Uterus (tissue), 4 donors: ENCODE data around the gene STRN3. TPM values are rescaled to one million over a fixed set of nuclear protein-coding genes. Genes with fewer than 3 reads are reported as not detected.

Experiments used
- DNase-seq, 2 donors: peaks; one replicate each; pipeline ENCODE4 v3.0.0-alpha.2; 2019 to 2020
- H3K27ac ChIP-seq, 2 donors: fragments of 200-600 bp; sonication (generic); 1 replicate in 1 of 2; 2 replicates in 1 of 2; pipeline ENCODE4 v1.5.1; 2016 to 2018
- H3K27me3 ChIP-seq, 2 donors: fragments of 200-600 bp; sonication (generic); one replicate each; pipeline ENCODE4 v1.5.1; 2018 to 2019; ENCODE audit warnings: control low read depth in 1 of 2
- H3K36me3 ChIP-seq, 2 donors: fragments of 200-600 bp; sonication (generic); one replicate each; pipeline ENCODE4 v1.5.1; 2019; ENCODE audit warnings: control low read depth in 1 of 2
- H3K4me1 ChIP-seq, 2 donors: fragments of 200-600 bp; sonication (generic); one replicate each; pipeline ENCODE4 v1.5.1; 2018 to 2019; ENCODE audit warnings: control low read depth in 1 of 2
- H3K4me3 ChIP-seq, 2 donors: fragments of 200-600 bp; sonication (generic); 1 replicate in 1 of 2; 2 replicates in 1 of 2; pipeline ENCODE4 v1.5.1; 2018 to 2019; ENCODE audit warnings: mild to moderate bottlenecking in 1 of 2
- H3K9me3 ChIP-seq, 2 donors: fragments of 200-600 bp; sonication (generic); one replicate each; pipeline ENCODE4 v1.5.1; 2019; ENCODE audit warnings: control low read depth in 1 of 2
- POLR2A ChIP-seq, 2 donors: fragments of 450-650 bp; IDR thresholded peaks; one replicate each; pipeline ENCODE4 v1.6.1; 2016; ENCODE audit warnings: antibody characterized with exemption in 2 of 2, mild to moderate bottlenecking in 1 of 2, moderate library complexity in 1 of 2
- intact Hi-C: fragments of 100-400 bp; cut with DNase I; formaldehyde crosslinking; loops from one replicate; pipeline ENCODE4 v1.15.1; 2023; ENCODE audit warnings: low total_unique reads
- total RNA-seq, 4 donors: library from RNA; depleted of rRNA in 3 of 4; stranded (reverse); fragments of >200 nt in 3 of 4; gene quantifications; one replicate each; pipeline versions ENCODE4 v1.1.0 to v1.2.4, GENCODE V29; 2014 to 2023
- TF ChIP-seq, protein P1 (sequence below), 4 experiments: fragments of 200-600 bp in 2 of 4; fragments of 450-650 bp in 2 of 4; sonication (generic) in 2 of 4; IDR thresholded peaks; one replicate each; pipeline ENCODE4 v1.5.1; 2016 to 2019; ENCODE audit warnings: antibody characterized with exemption in 4 of 4, mild to moderate bottlenecking in 2 of 4, moderate library complexity in 1 of 4
- donor health status: DM: yes; HTN: yes; CAD: no.

Gene STRN3
- total RNA-seq, 4 donors from 2014 or later: 25.9 to 82.0 (median 65.0) TPM

DNA sequence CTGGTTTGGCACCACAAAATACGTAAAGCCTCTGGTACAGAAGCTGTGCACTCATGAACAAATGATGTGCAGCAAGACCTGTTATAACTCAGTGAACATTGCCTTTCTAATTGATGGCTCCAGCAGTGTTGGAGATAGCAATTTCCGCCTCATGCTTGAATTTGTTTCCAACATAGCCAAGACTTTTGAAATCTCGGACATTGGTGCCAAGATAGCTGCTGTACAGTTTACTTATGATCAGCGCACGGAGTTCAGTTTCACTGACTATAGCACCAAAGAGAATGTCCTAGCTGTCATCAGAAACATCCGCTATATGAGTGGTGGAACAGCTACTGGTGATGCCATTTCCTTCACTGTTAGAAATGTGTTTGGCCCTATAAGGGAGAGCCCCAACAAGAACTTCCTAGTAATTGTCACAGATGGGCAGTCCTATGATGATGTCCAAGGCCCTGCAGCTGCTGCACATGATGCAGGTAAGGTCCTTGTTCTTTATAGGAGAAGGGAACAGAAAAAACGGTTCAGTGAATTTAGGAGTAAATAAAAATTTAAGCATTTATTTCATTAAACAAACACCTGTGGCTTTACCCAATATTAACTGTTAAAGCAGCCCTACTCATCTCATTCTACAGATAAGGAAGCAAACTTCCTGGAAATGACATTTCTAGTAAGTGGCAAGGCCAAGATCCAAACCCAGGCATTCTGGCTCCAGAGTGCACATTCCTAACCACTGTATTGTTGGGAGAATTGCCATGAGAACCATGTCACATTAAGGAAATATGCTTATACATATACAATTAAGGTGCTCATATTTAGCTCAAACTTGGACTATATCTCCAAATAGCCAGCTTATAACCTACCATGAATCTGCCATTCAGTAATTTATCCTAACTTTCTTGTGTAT is 140.1 kb downstream of the STRN3 start:
- Histone ChIP-seq H3K4me3 (no peak overlapping the region), H3K27ac (no peak overlapping the region), H3K36me3 (no peaks in the 10 kb centered on the region)

DNA sequence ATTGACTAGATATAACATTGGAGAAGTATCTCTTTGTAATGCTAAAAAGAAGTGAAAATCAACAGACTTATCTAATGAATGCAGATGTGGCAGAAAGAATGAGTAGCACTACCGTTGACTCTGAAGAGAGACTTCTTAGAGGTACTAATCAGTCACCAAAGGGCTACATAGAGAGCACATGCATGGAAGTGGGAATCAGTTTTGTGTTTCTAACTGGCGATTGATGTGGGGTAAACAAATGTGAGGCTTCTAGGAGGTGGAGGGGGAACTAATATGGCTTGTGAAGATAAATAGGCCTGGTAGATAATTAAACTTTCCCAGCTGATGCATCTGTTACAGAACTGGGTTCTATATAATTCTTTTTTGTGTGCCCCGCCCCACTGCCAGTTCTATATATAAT is 141.3 kb downstream of the STRN3 start:
- no peaks in the 10 kb centered on the region for H3K36me3 ChIP-seq
- intact Hi-C loops: no loop called here
- no peaks in the 10 kb centered on the region for H3K9me3 ChIP-seq
- TF ChIP-seq, protein P1, sequence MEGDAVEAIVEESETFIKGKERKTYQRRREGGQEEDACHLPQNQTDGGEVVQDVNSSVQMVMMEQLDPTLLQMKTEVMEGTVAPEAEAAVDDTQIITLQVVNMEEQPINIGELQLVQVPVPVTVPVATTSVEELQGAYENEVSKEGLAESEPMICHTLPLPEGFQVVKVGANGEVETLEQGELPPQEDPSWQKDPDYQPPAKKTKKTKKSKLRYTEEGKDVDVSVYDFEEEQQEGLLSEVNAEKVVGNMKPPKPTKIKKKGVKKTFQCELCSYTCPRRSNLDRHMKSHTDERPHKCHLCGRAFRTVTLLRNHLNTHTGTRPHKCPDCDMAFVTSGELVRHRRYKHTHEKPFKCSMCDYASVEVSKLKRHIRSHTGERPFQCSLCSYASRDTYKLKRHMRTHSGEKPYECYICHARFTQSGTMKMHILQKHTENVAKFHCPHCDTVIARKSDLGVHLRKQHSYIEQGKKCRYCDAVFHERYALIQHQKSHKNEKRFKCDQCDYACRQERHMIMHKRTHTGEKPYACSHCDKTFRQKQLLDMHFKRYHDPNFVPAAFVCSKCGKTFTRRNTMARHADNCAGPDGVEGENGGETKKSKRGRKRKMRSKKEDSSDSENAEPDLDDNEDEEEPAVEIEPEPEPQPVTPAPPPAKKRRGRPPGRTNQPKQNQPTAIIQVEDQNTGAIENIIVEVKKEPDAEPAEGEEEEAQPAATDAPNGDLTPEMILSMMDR (IDR thresholded peaks at IDR 0.05): no peak
- no peak for TF ChIP-seq POLR2A (IDR thresholded peaks at IDR 0.05)
- no peaks in the 10 kb centered on the region for H3K27me3 ChIP-seq
- no peak overlapping the region for H3K4me3 ChIP-seq
- no peak overlapping the region for H3K27ac ChIP-seq
- no peaks in the 10 kb centered on the region for H3K4me1 ChIP-seq
- DNase-seq: no peak

More for the DNA sequence above, 140.1 kb downstream of the STRN3 start:
- Histone ChIP-seq H3K27me3 (no peaks in the 10 kb centered on the region), H3K9me3 (no peaks in the 10 kb centered on the region), H3K4me1 (no peaks in the 10 kb centered on the region)
- TF ChIP-seq, protein P1 (IDR thresholded peaks at IDR 0.05): no peak
- TF ChIP-seq POLR2A (IDR thresholded peaks at IDR 0.05): no peak
- DNase-seq: no peak
- intact Hi-C loops: no loop called here

DNA sequence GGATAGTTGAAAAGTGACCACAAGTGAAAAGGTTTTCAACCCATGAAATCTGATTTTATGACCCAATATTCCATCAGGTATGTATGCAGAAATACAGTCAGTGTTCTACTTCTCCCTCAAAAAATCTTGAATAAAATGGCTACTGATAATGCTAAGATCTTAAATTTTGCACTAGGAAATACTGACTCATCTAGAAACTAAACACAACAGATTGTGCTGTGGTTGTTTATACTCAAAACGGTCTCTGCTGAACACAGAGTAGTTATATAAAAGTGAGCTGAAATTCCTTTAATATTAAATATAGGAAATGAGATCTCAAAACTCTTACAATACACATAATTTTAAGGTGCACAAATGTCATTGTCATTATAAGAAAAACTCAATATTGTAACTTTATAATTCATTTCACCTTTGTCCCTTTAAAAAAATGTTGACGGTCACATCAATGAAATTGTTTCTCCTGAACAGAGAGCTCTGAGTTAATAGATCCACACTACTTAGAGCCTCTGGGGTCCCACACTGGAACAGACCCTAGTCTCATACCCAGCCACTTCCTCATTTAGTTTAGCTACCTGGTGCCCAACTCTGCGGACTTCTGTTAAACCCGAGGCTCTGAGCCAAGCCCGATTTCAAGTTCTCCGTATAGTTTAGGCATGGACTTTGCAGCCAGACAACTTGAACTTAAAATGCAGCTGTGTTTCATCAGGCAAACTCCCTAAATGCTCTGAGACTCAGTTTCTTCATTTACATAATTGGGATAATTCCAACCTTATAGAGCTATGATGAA is 142.5 kb downstream of the STRN3 start:
- Histone ChIP-seq H3K4me3 (no peak overlapping the region), H3K36me3 (no peaks in the 10 kb centered on the region), H3K27me3 (no peaks in the 10 kb centered on the region), H3K27ac (no peak overlapping the region), H3K4me1 (no peaks in the 10 kb centered on the region), H3K9me3 (no peaks in the 10 kb centered on the region)
- no peak for TF ChIP-seq POLR2A (IDR thresholded peaks at IDR 0.05)
- TF ChIP-seq, protein P1 (IDR thresholded peaks at IDR 0.05): no peak
- DNase-seq: no peak
- intact Hi-C loops: no loop called here

DNA sequence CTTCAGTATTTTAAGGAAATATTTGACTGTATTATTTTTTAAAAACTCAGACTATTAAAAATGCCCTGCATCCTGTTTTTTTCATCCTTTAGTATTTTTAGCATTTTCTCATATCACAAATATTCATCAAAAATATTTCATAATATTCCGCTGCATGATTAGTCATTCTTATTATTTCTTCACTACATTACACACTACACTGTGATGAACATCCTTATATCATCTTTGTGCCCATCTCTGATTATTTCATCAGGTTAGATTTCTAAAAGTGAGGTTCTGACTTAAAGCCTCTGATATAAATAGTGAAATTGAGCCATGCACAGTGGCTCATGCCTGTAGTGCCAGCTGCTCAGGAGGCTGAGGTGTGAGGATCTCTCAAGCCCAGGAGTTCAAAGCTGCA is 143.7 kb downstream of the STRN3 start:
- TF ChIP-seq, protein P1 (IDR thresholded peaks at IDR 0.05): no peak
- TF ChIP-seq POLR2A (IDR thresholded peaks at IDR 0.05): no peak
- no peak overlapping the region for H3K27ac ChIP-seq
- no peaks in the 10 kb centered on the region for H3K9me3 ChIP-seq
- no peak for DNase-seq
- H3K4me3 ChIP-seq: no peak overlapping the region
- intact Hi-C loops: no loop called here
- H3K36me3 ChIP-seq: no peaks in the 10 kb centered on the region
- H3K27me3 ChIP-seq: no peaks in the 10 kb centered on the region
- no peaks in the 10 kb centered on the region for H3K4me1 ChIP-seq

DNA sequence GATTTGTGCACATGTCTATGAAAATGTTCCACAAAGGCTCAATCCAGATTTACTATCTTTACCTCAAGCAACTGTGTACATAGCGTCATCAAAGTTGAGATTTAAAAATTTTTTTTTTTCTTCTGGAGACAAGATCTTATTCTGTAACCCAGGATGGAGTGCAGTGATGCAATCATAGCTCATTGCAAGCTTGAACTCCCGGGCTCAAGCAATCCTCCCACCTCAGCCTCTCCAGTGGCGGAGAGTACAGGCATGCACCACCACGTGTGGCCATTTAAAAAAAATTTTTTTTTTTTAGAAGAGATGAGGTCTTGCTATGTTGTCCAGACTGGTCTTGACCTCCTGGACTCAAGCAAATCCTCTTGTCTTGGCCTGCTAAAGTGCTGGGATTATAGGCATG is 149.5 kb downstream of the STRN3 start:
- no peak for TF ChIP-seq POLR2A (IDR thresholded peaks at IDR 0.05)
- TF ChIP-seq, protein P1 (IDR thresholded peaks at IDR 0.05): no peak
- no peak for DNase-seq
- intact Hi-C loops: no loop called here

More for the DNA sequence above, 149.5 kb downstream of the STRN3 start:
- Histone ChIP-seq H3K27ac (no peak overlapping the region), H3K9me3 (no peaks in the 10 kb centered on the region), H3K4me1 (peaks cover 0 to 11% of the 10 kb centered on the region in 2 donors), H3K36me3 (no peaks in the 10 kb centered on the region), H3K4me3 (no peak overlapping the region), H3K27me3 (peaks cover 12 to 17% of the 10 kb centered on the region in 2 donors)
